ENCODE data around the gene SIK1.
"Not testable (repeated sequence)": the region's sequence is repeated elsewhere in the genome, so short reads cannot be mapped to it uniquely, and the experiment has no call there.

Gene SIK1

GRCh38 chr21:43444524-43444923, 17.6 kb upstream of the SIK1 start:
- not testable (repeated sequence) for H3K4me3 ChIP-seq (ENCODE audit: low read depth, low read length); DNase-seq (ENCODE audit: low read depth)

DNA sequence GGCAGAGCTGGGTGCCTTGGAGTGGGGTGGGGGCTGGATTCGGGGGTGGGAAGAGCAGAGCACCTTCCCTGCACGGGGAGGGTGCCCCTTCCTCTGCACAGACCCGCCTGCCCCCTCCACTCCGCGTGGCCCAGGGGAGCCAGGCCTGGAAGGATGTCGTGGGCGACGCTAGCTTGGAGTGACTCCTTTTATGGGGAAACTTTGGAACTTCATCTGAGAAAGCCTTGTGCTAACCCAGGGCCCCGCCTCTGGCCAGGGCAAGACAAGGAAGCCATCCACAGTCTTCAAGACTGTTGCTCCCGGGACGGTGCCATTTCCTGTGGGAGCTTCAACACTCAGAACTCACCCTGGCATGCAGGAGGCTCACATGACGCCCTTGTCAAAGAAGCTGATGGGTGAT, 15.6 kb upstream of the SIK1 start:
- not testable (repeated sequence) for DNase-seq (ENCODE audit: low read depth); H3K4me3 ChIP-seq (ENCODE audit: low read depth, low read length)

DNA sequence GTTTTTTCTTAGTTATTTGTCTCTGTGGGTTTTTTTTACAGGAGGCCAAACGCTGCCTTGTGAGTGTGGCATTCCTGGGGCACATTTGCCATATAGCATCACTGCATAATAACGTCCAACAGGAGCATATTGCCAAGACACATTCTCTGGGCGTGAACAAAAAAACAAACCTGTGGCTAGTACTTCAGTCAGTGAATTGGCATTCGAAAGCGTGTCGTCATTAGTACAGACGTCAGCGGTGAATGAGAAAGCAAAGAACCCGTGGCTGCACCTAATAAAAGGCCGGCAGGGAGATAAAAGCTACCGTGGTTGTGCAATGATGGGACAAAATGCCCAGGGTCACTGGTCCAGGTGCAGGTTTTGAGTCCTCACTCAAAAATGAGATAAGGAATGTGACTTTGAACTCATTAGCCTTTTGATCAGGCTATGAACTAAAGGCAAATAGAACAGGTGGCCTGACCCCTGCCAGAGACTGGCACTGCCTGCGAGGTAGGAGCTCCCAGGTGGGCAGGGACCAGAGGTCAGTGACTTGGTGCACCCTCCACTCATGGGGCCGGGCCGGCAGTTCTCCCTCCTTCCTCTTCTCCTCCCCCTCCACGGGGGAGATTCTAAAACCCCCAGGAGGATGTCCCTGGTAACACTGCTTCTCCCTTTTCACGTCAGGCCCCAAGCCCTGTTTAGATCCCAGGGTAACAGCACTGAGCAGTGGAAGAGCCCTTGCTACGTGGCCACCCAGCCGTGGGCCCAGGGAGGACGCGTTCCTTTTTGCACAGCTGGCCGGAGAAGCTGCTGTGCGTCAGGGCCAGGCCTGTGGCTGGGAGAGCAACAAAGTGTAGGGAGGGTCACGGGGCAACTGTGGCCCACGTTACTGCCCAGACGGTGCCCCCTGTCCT, 14.2 kb upstream of the SIK1 start:
- DNase-seq (ENCODE audit: low read depth); H3K4me3 ChIP-seq (ENCODE audit: low read depth, low read length): not testable (repeated sequence)

DNA sequence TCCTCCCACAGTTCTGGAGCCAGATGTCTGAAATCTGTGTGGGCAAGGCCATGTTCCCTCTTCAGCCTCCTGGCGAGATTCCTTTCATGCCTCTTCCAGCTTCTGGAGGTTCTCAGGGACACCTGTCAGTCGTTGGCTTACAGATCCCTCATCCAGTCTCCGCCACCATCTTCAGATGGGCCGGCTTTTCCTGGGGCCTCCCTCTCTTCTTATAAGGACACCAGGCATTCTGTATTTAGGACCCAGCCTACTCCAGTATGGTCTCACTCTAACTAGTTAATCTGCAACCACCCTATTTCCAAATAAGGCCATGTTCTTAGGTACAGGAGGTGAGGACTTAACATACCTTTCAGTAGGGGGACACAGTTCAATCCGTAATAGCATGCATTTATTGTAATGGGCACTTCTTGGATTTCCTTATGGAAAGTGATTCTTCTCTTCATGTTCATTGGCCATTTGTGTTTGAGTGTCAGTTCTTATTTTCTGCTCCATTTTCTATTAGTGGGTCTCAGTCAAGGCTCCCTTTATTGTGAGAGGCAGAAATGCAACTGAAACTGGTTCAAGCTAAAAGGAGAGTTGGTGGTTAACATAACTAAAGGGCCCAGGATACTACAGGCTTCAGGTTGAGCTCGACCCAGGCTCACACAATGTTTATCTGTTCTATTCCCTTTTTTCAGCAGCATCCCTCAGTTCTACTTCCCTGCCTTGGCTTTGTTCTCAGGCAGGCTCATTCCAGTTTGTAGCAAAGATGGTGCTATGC, 12.6 kb upstream of the SIK1 start:
- not testable (repeated sequence) for H3K4me3 ChIP-seq (ENCODE audit: low read depth, low read length); DNase-seq (ENCODE audit: low read depth)

GRCh38 chr21:43436272-43436671, 9.3 kb upstream of the SIK1 start:
- H3K4me3 ChIP-seq (ENCODE audit: low read depth, low read length); DNase-seq (ENCODE audit: low read depth): not testable (repeated sequence)

DNA sequence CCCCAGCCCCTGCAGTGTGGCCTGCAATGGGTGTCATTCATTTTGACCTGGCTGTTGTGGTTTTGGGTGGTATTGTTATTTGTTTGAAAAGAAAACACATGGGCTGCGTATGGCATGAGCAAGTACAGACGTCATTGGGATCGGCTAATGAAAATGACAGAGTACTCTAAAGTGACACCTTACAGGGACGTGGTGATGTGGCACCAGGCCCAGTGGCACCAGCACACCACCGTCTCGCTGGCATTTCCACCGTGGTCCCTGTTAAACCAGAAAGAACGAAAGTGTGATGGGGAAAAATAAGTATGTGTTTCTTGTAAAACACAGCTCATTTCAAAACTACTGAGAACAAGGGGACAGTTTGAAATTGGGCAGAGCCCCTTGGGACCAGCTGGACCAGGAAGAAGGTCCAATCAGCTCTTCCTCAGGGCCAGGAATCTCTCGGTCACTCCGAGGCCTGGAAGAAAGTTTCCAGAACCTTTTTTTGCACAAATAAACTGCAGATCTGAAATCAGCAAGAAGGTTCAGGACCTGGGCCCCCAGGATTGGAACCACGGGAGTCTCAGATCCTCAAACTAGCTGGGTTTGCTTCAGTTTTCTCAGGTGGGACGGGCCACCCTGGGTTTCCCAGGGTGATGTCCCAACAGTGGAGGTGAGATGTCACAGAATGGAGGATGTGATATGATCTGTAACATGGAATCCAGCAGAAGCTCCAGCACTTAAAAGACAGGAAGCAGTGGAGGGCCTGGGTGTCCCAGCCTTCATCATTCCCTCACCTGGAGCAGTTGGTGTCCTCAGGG, 6.6 kb upstream of the SIK1 start:
- H3K4me3 ChIP-seq (ENCODE audit: low read depth, low read length); DNase-seq (ENCODE audit: low read depth): not testable (repeated sequence)

DNA sequence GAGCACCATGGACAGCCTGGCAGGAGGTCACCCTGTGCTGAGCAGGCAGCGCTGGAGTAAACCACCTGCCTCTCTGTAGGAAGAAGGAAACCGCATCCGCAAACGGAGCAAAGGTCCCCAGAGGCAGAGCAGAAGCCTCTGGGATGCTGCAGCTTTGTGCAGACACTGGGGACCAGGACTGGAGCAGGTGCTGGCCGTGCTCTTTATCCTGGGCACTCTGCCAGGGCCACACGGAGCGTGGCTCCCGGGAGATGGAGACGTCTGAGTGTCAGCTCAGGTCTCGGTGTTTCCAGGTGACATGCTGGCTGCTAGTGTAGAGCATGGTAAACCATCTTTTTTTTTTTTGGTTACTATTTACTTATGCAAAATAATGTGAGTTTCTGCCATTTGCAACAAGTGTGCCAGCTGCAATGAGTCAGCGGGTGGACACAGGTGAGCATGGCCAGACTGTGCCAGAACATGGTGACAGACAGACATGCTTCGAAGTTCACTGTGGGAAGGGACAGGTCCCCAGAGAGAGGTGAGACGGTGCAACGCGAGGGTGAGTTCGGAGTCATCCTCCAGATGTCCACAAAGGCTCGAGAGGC, 4.0 kb upstream of the SIK1 start:
- not testable (repeated sequence) for H3K4me3 ChIP-seq (ENCODE audit: low read depth, low read length); DNase-seq (ENCODE audit: low read depth)

DNA sequence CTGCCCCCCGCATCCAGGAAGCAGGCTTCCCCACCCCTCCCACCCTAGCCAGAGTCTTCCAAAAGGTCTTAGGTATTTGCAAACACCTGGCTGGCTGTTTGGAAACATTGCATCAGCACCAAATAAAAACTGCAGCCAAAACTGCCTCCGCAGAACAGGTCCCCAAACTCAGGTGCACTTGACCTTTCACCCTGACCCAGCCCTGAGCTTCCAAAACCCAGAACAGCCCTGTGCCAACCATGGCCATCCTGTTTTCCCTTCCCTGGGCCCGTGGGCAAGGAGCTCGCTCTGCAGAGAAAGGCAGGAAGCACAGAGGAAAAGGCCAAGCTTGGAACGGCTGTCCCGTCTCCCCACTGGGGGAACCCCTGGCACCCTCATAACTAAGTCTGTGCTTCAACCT, 2.0 kb upstream of the SIK1 start:
- not testable (repeated sequence) for H3K4me3 ChIP-seq (ENCODE audit: low read depth, low read length); DNase-seq (ENCODE audit: low read depth)

DNA sequence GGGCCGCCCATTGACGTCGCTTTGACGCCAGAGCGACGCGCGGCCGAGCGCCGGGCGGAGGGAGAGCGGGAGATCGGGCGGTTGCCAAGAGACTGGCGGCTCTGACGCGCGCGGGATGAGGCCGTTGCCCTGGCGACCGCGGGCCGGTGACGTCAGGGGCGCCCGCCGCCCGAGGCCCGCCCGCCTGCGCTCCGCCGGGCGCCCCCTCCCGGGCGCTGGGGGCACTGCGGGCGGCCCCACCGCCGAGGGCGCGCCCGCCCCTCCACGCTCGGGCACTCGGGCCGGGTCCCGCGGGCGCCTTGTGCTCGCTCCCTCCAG, 270 bp upstream of the SIK1 start:
- not testable (repeated sequence) for H3K4me3 ChIP-seq (ENCODE audit: low read depth, low read length); DNase-seq (ENCODE audit: low read depth)

- DNase-seq (ENCODE audit: low read depth); H3K4me3 ChIP-seq (ENCODE audit: low read depth, low read length): not testable (repeated sequence)
These were observed 927 bp downstream of the SIK1 start for GRCh38 chr21:43426004-43426403.

- not testable (repeated sequence) for H3K4me3 ChIP-seq (ENCODE audit: low read depth, low read length); DNase-seq (ENCODE audit: low read depth)
These were observed 7.5 kb downstream of the SIK1 start for GRCh38 chr21:43419475-43419874.

DNA sequence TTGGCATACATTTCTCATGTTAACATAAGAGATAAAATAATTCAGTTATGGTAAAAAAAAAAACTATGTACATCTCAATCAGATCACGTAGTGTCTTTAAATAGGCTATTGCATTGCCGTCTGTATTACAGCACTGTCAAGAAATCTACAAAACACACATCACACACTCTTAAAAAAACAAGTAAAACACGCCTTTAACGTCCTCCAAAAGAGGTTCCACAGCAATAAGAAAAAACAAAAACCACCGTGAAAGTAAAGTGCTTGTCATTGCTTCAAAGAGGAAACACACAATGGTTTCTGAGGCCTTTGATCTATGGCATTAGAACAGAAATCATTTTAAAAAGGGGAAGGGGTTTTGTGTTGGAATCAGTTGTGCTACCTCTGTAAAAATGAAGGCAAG, 12.4 kb downstream of the SIK1 start:
- H3K4me3 ChIP-seq (ENCODE audit: low read depth, low read length), result not testable (repeated sequence)

GRCh38 chr21:43412020-43412788, 14.7 kb downstream of the SIK1 start:
- not testable (repeated sequence) for DNase-seq (ENCODE audit: low read depth); H3K4me3 ChIP-seq (ENCODE audit: low read depth, low read length)

More for the DNA sequence above, 12.4 kb downstream of the SIK1 start:
- not testable (repeated sequence) for DNase-seq (ENCODE audit: low read depth)

DNA sequence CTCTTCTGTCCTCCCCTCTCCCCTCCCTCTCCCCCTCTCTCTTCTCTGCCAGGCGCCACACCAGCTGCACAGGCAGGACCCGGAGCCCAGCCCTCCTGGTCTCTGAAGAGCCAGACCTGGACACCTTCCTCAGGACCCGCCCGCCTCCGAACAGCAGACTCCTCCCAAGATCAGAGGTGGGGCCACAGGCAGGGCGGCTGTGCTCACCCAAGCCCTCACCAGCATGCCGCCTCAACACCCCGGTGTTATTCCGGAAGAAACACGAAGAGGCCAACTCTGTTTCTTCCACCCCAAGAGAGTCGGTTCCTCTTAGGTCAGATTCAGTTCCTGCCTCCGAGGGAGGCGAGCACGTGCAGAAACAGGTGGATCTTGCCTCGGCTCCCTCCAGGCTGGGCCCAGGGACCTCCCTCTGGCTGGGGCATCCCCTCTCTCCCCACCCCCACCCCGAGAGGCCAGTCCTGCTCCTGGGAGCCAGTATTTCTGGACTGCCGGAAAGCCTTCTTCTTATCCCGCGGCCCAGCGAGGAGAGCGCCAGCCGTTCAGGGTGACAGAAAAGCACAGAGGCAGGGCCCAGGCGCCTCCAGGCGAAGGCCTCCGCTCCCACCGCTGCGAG, 16.4 kb downstream of the SIK1 start:
- not testable (repeated sequence) for H3K4me3 ChIP-seq (ENCODE audit: low read depth, low read length); DNase-seq (ENCODE audit: low read depth)

DNA sequence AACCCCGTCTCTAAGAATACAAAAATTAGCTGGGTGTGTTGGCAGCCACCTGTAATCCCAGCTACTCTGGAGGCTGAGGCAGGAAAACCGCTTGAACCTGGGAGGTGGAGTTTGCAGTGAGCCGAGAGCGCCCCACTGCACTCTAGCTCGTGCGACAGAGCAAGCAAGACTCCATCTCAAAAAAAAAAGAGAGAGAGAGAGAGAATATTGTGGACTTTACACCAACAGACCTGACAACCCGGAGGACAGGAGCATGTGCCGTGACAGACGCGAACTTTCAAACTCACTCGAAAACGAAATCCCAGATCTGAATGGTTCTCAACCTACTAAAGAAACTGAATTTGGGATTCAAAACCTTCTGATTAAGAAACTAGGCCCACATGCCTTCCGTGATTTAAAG, 19.8 kb downstream of the SIK1 start:
- not testable (repeated sequence) for H3K4me3 ChIP-seq (ENCODE audit: low read depth, low read length); DNase-seq (ENCODE audit: low read depth)

DNA sequence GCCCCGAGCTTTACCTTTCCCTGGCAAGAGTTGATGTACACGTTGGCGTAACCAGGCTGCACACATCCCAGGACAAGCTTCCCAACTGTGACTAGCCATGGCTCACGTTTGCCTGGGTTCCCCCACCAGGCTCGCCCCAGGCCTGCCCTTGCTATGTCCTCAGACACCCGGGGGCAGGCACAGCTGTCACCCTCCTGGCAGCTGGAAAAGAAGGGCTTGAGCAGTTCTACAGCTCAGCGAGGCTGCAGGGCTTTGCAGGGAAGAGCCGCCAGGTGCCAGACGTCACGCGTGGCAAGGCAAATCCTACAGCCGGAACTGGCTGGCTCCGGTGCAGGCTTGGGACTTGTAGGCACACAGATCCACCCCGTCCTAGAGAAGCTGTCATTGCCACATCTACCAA, 22.5 kb downstream of the SIK1 start:
- not testable (repeated sequence) for H3K4me3 ChIP-seq (ENCODE audit: low read depth, low read length); DNase-seq (ENCODE audit: low read depth)

DNA sequence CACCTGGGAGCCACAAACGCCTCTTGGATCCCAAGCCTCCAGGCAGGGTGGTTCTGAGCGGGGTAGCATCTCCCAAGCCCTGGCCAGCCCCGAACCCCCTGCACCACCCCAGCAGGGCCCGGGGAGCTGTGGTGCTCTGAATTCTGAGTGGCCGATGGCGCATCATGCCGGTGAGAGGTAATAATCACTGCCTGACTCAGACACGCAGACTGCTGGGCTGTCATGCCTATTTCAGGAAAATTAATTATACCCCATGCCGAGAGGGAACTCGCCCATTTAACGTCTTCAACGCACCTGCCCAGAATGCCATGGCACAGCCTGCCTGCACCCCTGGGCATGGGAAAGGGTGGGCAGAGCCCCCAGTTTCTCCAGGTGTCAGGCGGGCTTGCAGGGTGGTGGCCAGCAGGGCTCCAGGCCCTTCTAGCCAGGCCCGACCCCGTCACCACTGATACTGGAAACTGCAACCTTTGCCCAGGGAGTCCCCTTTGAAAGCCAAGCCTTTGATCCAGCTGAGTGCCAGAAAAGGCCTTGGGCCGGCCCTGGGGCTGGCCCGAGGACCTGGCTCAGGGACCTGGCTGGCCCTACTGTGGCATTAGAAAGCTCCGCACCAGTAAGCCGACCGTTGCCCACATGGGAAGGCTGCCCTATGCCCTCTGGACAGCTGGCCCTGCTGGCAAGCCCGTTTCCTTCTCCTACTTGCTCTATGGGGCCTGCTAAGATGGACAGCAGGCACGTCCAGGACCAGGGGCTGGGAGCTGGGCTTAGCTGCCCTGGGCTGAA, 23.1 kb downstream of the SIK1 start:
- not testable (repeated sequence) for DNase-seq (ENCODE audit: low read depth); H3K4me3 ChIP-seq (ENCODE audit: low read depth, low read length)
